Measurements from ENCODE around the gene NDP. TPM values are rescaled to one million over a fixed set of nuclear protein-coding genes. Genes with fewer than 3 reads are reported as not detected.

Gene NDP
- total and polyA plus RNA-seq, 10 of the 15 experiments (the other 5 are each of a cell fraction or from before 2014, with no cell fraction given), result 0.04 TPM; not detected in 9

- in situ Hi-C loops (cut with MboI) (no loop called here), intact Hi-C loops (cut with micrococcal nuclease; ENCODE audit: unreplicated experiment) (no loop called here)
- DNase-seq (ENCODE audit: low read depth, low spot score) (no peak), FAIRE-seq (no peak), ATAC-seq (no peak)
- no peaks in the 10 kb centered on the region for H3K27me3 ChIP-seq (replicated peaks in 1 of 2; ENCODE audit: control insufficient read depth in 2 of 2, insufficient read depth in 2 of 2, low read length in 1 of 2)
- ChIA-PET SMC1A (ENCODE audit: uncharacterized antibody, unreplicated experiment) (no interaction called here), CTCF (no interaction called here), RAD21 (ENCODE audit: unreplicated experiment) (no interaction called here), POLR2A (no interaction called here)
- no peak overlapping the region for H3K27ac ChIP-seq (ENCODE audit: control insufficient read depth, insufficient read depth)
- no TSS peak for BruUV-seq (replicated peaks)
- no peak overlapping the region for H3K4me2 ChIP-seq (ENCODE audit: control insufficient read depth, insufficient read depth)
- no peaks in the 10 kb centered on the region for H3K79me2 ChIP-seq (ENCODE audit: control insufficient read depth, insufficient read depth, low read length)
- H3K4me1 ChIP-seq (ENCODE audit: control insufficient read depth, insufficient read depth, low read length), result no peaks in the 10 kb centered on the region
- H3K9me3 ChIP-seq (replicated peaks; ENCODE audit: control insufficient read depth, insufficient read depth, low read length), result no peaks in the 10 kb centered on the region
- 4% methylated on average over 3 of the region's 3 CpGs for WGBS (ENCODE audit: insufficient coverage, insufficient replicate concordance, low lambda C conversion rate, missing lambda C conversion rate)
- no peak overlapping the region for H3K4me3 ChIP-seq
- no peak overlapping the region for H3K9ac ChIP-seq (ENCODE audit: control insufficient read depth, insufficient read depth, low read length)
- H2AFZ ChIP-seq (ENCODE audit: control insufficient read depth, low read depth, low read length), result no peak overlapping the region
- H4K20me1 ChIP-seq (ENCODE audit: control insufficient read depth, insufficient read depth), result no peaks in the 10 kb centered on the region
- no peaks in the 10 kb centered on the region for H3K36me3 ChIP-seq (ENCODE audit: control insufficient read depth in 2 of 2, insufficient read depth in 2 of 2, low read length in 1 of 2)
- TF ChIP-seq SMAD5 (IDR thresholded peaks at IDR 0.05; ENCODE audit: low read depth) (no peak), CBFB (IDR thresholded peaks at IDR 0.05; ENCODE audit: low read depth) (no peak), ZBTB4 (CRISPR knock-in tag; IDR thresholded peaks at IDR 0.05) (no peak), STAT1 (conservative IDR thresholded peaks at IDR 0.05) (no peak), RCOR1 (conservative IDR thresholded peaks at IDR 0.05; ENCODE audit: low read depth, low read length) (no peak), CHD1 (IDR thresholded peaks at IDR 0.05; ENCODE audit: low read depth, low read length) (no peak), CBX5 (IDR thresholded peaks at IDR 0.05; ENCODE audit: low read depth) (no peak), POLR2AphosphoS5 (IDR thresholded peaks at IDR 0.05; ENCODE audit: low read length) (no peak), ZBTB40 (IDR thresholded peaks at IDR 0.05; ENCODE audit: borderline replicate concordance) (no peak), SIN3A (IDR thresholded peaks at IDR 0.05; ENCODE audit: low read depth, low read length) (no peak), RUNX3 (IDR thresholded peaks at IDR 0.05; ENCODE audit: low read length) (no peak), EED (IDR thresholded peaks at IDR 0.05; ENCODE audit: low read depth) (no peak), CEBPZ (IDR thresholded peaks at IDR 0.05; ENCODE audit: low read depth, low read length) (no peak), TCF3 (IDR thresholded peaks at IDR 0.05; ENCODE audit: borderline replicate concordance, insufficient read depth, low read depth, low read length) (no peak)
Measured at GRCh38 chrX:44011506-44011905, 38.3 kb upstream of the NDP start.

All from GM12878 (cell line).